Measurements from ENCODE around the gene PRKACB.
"Not testable (repeated sequence)": the region's sequence is repeated elsewhere in the genome, so short reads cannot be mapped to it uniquely, and the experiment has no call there.

PRKACB gene

DNA sequence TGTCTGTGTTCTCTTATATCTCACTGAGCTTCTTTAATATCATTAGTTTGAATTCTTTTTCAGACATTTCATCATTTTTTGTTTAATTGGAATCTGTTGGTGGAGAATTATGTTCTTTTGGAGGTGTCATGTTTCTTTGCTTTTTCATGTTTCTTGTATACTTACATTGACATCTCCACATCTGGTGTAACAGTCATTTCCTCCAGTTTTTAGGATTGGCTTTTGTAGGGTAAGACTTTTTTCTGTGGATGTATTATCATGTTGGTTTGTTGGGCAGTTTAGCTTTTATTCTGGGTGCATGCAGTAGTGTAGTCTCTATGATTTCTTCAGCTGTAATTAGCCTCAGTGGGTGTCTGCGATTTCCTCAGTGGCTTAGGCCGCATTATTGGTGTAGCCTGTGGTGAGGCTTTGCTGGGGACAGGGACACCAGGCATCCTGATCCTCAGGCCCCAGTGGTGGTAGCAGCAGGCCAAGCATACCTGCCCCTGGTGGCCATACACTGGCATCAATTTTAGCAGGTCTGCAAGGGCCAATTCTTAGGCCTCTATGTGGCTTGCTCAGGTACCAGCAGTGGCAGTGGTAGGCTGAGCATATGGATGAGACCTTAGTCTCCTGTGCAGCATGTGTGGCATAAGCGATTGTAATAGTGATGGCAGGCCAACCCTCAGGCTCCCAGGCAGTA is 79.8 kb downstream of the PRKACB start:
- no peak for DNase-seq (ENCODE audit: low read depth)

DNA sequence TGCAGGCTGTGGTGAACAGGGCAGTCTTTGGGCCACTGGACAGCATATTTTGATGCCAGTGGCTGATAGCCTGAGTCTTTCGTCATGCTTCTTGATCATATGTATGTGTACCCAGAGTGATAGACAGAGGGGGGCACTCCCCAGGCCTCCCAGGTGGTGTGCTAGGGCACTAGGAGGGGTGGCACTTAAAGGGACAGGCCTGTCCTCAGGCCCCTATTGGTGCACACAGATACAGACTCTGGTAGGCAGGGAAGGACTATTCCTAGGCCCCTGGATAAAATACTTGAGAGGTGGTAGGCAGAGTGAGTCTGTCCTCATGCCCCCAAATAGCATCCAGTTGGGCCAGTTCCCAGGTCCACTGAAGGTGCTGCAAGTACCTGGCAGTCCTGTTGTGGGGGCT is 80.8 kb downstream of the PRKACB start:
- DNase-seq (ENCODE audit: low read depth) = no peak

DNA sequence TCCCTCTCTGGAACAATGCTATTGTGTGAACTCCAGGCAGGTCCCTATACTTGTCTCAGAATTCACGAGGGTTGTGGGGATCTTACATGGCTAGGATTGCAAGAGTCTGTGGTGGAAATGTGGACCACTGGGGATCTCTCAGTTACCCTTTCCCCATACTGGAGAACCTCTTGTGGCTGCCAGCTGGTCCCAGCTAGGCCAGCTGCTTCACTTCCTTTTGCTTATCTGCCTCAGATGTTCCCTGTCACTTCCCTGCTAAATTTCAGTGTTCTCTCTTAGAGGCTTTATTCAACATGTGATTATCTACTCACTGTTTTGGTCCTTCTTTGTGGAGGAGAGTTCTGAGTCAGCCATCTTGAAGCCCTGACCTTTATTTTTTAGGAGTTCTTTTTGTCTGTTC is 81.6 kb downstream of the PRKACB start:
- no peak for DNase-seq (ENCODE audit: low read depth)

DNA sequence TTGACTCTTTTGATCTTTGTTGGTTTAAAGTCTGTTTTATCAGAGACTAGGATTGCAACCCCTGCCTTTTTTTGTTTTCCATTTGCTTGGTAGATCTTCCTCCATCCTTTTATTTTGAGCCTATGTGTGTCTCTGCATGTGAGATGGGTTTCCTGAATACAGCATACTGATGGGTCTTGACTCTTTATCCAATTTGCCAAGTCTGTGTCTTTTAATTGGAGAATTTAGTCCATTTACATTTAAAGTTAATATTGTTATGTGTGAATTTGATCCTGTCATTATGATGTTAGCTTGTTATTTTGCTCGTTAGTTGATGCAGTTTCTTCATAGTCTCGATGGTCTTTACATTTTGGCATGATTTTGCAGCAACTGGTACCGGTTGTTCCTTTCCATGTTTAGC is 88.6 kb downstream of the PRKACB start:
- not testable (repeated sequence) for DNase-seq (ENCODE audit: low read depth)

DNA sequence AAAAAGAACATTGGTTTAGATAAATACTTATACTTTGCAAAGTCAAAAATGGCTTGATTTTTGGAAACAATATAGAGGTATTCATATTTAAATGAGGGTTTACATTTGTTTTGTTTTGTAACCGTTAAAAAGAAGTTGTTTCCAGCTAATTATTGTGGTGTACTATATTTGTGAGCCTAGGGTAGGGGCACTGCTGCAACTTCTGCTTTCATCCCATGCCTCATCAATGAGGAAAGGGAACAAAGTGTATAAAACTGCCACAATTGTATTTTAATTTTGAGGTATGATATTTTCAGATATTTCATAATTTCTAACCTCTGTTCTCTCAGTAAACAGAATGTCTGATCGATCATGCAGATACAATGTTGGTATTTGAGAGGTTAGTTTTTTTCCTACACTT is 92.2 kb downstream of the PRKACB start:
- DNase-seq (ENCODE audit: low read depth) = no peak

DNA sequence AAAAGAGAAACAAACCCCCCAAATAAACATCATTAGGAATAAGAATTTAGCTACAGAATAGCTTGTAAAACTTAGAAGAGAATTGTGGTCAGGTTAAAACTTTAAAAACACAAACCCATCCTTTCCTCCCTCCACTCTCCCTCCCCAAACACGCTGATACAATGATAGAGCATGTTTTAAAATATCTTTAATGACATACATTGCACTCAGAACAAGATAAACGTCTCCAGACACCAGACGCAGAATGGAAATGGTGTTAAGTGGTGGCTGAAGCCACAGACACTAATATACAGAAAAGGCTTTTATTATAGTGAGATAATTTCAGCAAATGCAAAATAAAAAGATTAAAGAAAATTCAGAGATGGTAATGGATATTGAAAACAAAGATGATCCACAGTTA is 98.6 kb downstream of the PRKACB start:
- DNase-seq (ENCODE audit: low read depth) = no peak

DNA sequence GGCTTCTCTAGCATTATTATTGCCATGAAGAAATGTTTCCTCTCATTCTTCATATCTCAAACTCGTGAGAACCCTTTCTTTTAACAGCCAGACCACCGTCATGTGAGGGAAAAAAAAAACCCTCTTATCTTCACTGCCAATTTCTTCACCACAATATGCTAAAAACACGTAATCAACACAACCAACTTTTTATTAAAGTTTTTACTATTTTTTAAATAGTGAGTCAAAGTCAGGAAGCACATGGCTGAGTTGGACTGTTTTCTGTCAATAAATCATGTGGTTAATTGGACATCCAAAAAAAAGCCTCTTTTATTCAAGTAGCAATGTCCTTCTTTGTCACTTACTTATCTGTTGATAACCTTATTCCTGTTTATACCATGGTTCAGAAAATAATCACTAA is 101.5 kb downstream of the PRKACB start:
- DNase-seq (ENCODE audit: low read depth) = no peak

DNA sequence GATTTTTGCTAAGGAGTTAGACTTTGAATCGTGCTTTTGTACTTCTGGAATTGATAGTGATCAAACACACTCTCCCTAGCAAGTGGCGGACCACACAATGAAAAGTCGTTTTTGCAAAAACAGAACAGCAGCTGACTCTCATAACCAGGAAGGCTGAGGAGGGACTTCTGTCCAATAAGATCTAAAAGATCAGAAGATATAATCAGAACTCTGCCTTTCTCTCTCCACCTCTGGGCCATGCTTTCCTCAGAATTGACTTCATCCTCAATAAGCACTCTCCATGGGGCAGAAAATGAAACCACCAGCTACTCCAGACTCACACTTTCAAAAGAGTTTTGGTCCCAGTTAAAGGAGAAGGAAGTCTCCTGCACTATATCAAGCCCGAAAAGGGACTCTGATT is 102.1 kb downstream of the PRKACB start:
- DNase-seq (ENCODE audit: low read depth) = no peak

DNA sequence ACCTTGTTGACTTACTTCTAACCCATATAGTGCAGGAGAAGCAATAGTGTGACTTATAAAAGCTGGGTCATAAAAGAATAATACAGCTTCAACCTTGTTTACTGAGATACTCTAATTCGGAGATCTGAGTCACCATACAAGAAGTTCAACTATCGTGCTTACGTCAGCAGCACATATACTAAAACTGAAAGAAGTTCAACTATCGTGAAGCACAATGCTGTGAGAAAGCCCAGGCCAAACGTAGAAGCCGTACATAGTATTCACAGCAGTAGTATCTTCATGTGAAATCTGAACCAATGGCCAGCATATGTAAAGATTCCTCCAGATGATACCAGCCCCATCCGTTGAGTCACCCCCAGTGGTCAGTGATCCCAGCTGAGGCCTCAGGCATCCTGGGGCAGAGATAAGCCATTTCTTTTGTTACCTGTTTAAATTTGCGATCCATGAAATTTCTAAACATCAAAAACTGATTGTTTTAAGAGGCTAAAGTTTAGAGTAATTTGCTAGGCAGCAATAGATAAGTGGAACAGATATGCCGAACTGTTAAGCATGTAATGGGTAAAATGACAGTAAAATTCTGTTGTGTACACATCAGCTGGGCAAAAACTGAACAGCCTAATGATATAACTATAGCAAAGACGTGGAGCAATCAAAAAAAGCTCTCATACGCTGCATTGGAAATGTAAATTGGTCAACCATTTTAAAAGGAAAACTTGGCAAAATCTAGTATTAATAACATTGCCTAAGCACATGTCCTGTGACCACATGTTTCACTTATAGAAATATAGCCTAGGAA is 103.6 kb downstream of the PRKACB start:
- no peak for DNase-seq (ENCODE audit: low read depth)

DNA sequence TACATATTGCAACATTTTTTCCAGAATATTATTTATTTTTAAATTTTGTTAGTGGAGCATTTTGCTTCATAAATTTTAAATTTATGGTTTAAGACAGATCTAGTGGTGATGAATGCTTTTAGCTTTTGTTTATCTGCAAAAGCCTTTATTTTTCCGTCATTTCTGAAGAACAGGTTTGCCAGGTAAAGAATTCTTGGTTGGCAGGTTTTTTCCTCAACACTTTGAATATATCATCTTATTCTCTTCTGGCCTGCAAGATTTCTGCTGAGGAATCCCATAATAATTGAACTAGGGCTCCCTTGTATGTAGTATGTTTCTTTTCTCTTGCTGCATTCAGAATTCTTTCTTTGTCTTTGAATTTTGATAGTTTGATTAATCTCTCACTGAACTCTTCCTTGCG is 106.6 kb downstream of the PRKACB start:
- DNase-seq (ENCODE audit: low read depth) = no peak

DNA sequence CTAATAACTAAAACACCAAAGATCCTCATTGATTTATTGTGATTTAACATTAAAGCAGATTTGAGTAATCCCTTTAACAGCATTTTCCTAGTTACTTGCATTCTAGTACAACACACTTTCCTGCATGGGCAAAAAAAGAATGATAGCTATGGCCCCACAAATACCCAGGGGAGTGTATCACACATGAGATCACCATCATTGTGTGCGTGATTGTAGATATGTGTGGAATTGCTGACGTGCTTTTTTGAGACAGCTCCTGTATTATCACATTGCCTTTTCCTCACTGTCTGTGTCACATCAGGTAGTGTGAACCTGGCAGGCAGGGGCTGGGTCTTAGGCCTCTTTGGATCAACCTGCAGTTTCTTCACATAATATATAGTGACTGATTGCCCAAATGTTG is 109.0 kb downstream of the PRKACB start:
- no peak for DNase-seq (ENCODE audit: low read depth)

DNA sequence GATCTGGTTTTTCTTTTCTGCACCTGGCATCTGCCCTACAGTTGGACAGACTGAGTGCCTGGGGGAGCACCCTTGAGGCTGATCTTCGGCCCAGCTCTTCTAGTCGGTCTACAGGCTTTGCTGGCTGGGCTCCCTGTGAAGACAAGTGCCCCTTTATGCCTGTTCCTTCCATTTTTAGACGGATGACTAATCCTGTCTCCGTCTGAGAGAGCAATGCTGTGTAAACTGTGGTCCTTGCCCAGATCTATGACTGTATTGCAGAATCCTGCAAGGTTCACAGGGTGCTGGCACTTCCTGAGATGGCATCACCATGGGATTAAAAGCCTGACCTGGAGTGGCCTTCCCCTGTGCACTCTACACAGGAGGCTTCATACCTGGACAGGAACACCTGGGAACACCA is 109.8 kb downstream of the PRKACB start:
- DNase-seq (ENCODE audit: low read depth) = no peak

DNA sequence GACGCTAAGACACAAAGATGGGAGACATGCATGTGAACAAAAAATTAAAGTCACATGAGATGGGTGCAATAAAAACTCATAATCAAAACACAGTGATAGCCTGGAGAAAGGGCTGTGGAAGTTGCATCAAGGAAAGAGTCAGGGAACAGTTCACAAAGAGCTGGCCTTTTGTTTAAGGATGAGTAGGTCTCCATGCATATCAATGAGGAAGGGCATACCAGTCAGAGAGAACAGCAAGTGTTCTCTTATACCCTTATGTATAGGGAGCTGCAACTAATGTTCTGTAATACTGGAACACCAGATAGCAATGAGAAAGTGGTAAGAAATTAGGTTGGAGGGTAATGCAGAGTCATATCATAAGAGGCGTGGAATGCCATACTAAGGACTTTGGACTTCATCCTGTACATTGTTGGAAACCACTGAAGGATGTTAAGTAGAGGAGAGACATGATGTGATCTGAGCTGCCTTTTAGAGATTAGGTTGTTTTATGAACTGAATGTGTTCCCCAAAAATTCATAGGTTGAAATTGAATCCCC is 110.7 kb downstream of the PRKACB start:
- DNase-seq (ENCODE audit: low read depth) = no peak

DNA sequence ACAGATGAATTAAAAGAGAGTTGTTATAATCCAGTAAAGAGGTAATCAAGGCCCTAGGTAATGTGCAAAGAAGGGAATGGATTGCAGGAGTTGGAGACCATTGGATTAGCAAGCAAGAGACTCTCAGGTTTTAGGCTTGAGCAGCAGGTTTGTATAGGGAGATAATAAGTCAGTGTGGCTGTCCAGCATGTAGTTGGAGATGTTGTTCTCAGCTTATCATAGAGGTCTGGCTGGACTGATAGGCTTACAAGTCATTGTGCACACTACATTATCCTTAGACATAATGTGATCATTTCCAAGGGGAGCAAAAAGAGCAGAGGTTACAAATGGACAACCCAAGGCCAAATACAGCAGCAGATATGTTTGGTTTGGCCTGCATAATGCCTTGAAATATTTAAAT is 111.5 kb downstream of the PRKACB start:
- no peak for DNase-seq (ENCODE audit: low read depth)

DNA sequence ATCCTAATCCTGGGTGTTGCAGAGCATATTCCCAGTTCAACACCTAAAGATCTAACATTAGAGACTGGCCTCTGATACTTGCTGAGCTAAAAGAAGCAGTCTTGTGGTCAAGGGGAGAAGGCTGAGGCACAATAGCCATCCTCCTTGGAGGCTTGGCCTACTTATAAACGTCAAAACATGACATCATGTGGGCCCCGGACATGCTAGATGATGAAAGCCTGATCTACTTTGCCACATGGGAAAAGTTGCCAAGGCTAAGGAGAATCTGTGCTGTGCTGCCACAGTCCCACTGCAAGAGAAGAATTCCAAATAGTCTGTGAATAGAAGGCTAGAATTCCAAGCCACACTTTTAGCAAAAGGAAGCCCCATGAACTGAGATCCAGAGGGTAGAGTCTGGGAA is 113.5 kb downstream of the PRKACB start:
- DNase-seq (ENCODE audit: low read depth) = no peak

DNA sequence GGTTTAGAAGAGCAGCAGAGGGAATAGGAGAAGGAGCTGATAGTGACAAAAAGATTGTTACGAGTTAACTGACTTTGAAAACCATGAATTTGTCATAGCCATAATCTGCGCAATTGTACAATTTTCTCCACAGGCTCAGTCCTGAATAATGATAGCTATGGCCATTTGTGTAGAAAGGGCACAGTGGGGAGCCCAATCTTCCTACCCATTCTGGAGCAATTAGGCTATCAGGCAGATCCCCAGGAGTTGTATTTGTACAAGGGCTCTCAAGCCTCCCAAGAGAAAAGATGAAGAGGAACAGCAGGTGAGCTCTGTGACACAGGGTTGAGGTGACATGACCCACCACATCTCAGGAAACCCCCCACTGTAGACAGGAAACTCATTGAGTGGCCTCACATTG is 115.3 kb downstream of the PRKACB start:
- DNase-seq (ENCODE audit: low read depth) = no peak

DNA sequence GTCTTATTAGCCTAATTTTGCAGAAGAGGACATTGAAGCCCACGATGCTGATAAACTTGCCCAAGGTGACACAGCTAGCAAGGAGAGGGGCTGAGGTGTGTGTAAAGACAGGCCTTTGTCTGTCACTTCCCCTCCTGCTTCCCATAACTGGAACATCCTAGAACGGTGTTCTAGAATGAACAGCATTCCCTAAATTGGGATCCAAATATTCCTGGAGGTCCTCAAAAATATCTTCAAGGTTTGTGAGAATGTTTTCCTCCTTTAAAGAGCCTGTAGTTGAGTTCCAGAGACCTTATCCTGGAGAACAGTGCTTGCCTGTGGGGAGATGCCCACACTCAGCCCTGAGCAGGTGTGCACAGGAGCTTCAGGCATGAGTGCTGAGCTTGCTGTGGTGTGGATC is 115.9 kb downstream of the PRKACB start:
- DNase-seq (ENCODE audit: low read depth) = no peak

DNA sequence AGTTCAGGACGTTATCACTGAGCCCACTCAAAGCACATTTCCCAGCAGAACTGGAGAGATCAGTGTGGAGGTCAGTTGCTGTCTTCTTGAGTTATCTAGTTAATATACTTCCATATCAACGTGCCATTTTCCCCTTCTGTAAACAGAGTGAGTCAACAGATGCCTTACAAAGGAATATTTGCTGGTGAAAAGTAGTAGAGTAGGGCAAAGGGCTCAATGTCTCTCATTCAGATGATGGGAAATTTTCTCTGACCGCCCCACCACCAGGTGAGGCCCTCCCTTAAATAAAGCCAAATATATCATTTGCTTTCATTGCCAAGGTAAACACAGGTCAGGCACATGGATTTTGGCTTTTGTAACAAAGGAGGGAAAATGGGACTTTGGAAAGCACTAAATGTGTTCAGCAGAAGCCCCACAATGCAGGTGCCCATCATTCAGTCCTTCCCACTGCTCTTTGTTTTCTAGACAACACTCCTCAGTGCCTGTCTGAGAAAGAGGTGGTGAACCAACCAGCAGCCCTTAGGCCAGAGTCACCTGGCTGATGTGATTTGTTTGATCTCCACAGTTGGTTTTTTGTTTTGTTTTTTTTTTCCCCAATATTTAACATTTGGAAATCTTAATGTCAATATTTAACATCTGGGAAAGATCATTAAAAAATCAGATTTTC is 116.9 kb downstream of the PRKACB start:
- DNase-seq (ENCODE audit: low read depth) = no peak

DNA sequence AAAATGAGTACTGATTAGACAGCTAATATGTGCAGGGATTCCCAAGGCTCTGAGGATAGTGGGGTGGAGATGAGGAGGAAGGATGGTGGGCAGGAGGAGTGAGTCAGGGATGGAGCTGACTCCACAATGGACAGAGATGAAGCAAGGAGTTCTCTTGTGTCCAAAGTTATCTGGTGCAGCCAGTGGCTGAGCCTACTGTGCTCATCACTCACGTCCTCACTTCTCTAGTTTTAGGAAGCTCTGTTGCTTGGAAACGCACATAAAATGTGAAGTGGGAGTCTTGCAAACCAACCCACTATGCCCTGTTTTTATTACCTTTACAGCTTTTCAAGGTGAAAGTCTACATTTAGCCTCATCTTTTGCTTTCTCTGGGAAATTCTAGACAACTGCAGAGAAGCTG is 120.9 kb downstream of the PRKACB start:
- DNase-seq (ENCODE audit: low read depth) = no peak

DNA sequence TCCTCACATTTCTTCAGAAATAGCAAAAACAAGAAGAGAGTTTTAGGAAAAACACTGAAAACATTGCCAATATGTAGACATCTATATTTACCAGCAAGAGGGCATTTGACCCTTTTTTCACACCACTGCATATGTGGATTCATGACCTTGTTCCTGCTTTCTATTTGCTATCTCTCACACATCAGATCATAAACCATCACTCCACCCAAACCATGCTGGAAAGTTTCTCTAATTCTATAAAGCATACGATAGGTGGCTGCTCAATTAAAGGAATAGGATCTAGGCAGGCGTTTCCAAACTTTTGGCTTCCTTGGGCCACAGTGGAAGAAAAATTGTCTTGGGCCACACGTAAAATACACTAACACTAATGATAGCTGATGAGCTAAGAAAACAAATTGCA is 121.8 kb downstream of the PRKACB start:
- no peak for DNase-seq (ENCODE audit: low read depth)

DNA sequence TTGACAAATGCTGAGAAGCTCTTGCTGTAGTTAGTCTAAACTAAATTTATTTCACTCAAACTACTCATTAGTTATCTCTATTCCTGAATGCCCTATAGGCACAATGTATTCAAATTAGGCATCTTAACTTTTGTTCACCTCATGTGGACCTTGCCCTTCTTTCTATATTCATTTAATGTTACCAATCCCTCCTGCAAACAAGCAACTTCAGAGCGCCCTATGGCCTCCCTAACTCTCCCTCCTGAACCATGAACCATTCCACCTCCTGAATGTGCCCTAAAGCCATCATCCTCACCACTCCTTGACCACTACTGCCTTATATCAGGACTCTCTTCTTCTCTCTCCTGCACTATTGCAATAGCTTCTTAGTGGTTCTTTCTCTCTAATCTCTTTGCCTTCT is 122.7 kb downstream of the PRKACB start:
- no peak for DNase-seq (ENCODE audit: low read depth)

DNA sequence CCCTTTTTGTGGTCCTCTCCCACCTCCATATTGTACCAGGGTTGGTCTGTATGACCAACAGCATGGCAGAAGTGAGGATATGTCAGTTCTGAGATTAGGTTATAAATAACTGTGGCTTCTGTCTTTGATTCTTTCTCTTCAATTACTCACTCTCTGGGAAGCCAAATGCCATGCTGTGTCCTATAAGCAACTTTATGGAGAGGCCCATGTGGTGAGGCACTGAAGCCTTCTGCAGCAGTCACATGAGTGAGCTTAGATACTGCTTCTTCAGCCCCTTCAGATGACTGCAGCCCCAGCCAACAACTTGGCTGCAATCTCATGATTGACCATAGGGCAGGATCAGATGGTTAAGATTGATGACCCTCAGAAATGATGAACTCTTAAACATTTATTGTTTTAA is 123.4 kb downstream of the PRKACB start:
- DNase-seq (ENCODE audit: low read depth) = no peak

DNA sequence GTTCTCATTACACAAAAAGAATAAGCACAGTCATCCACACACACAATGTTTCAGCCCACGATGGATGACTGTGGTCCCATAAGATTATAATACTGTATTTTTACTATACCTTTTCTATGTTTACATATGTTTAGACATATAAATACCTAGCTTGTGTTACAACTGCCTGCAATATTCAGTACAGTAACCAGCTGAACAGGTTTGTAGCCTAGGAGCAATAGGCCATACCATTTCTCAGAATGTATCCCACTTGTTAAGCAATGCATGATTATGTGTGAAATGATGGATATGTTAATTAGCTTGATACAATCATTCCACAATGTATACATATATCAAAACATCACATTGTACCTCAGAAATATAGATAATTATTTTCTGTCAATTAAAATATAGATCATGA is 124.3 kb downstream of the PRKACB start:
- no peak for DNase-seq (ENCODE audit: low read depth)
